SH-SY5Y (cell line): Measurements from ENCODE around the gene ZNF460.

Source experiments
- GATA2 ChIP-seq: IDR thresholded peaks from 2 replicates; pipeline ENCODE4 v1.6.1; 2011; ENCODE audit warnings: mild to moderate bottlenecking, low read depth, low read length
- GATA3 ChIP-seq: IDR thresholded peaks from 2 replicates; pipeline ENCODE4 v1.6.1; 2011; ENCODE audit warnings: low read depth, mild to moderate bottlenecking, low read length, moderate library complexity

DNA sequence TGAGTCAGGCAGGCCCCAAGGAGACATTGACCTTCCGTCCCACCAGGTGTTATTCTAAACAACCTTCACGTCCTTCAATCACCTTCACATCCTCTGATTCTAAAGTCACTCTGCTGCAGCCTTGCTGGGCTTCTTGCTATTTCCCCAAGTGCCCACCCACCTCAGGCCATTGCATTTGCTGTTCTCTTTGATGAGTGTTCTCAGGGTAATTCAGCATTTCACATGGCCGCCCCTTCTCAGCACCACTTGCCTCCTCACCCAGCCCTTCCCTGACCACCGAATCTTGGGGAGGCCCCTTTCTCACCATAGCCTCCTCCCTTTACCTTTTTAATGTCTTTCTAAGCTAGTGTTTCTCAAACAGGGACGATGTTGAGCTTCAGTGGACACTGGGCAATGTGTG is 35.2 kb upstream of the ZNF460 start:
- TF ChIP-seq GATA2 (no peak), GATA3 (no peak)
